Mesothelial cell of epicardium (in vitro differentiated cells): Measurements from ENCODE around the gene MACROH2A1. TPM values are rescaled to one million over a fixed set of nuclear protein-coding genes. Genes with fewer than 3 reads are reported as not detected.

Experiments used
- DNase-seq, 2 experiments: peaks; one replicate each; pipeline ENCODE4 v3.0.0; 2021; ENCODE audit warnings: low spot score in 2 of 2; ENCODE audit not compliant: unreplicated experiment in 2 of 2
- H3K27ac Mint-ChIP-seq: 2 replicates; pipeline ENCODE4 v1.8.0; 2021; ENCODE audit warnings: mixed read lengths
- H3K27me3 Mint-ChIP-seq: 2 replicates; pipeline ENCODE4 v1.8.0; 2021; ENCODE audit warnings: low read depth, mixed read lengths
- H3K36me3 Mint-ChIP-seq: 2 replicates; pipeline ENCODE4 v1.8.0; 2021; ENCODE audit warnings: mixed read lengths
- H3K4me1 Mint-ChIP-seq: 2 replicates; pipeline ENCODE4 v1.8.0; 2021; ENCODE audit warnings: mixed read lengths
- H3K4me3 Mint-ChIP-seq: 2 replicates; pipeline ENCODE4 v1.8.0; 2021; ENCODE audit warnings: mild to moderate bottlenecking, moderate library complexity, mixed read lengths
- H3K9me3 Mint-ChIP-seq: 2 replicates; pipeline ENCODE4 v1.8.0; 2021; ENCODE audit warnings: mixed read lengths
- total RNA-seq: library from RNA; stranded (reverse); gene quantifications from 3 replicates; pipeline ENCODE4 v1.2.1, GENCODE V29; 2021
- TF ChIP-seq, protein P1 (sequence below): fragments of 200-600 bp; sonication (generic); IDR thresholded peaks from one replicate; pipeline ENCODE4 v1.5.0; 2021; ENCODE audit warnings: antibody characterized with exemption; ENCODE audit not compliant: unreplicated experiment

MACROH2A1 gene
- total RNA-seq, 1 donor from 2014 or later: 276 TPM

DNA sequence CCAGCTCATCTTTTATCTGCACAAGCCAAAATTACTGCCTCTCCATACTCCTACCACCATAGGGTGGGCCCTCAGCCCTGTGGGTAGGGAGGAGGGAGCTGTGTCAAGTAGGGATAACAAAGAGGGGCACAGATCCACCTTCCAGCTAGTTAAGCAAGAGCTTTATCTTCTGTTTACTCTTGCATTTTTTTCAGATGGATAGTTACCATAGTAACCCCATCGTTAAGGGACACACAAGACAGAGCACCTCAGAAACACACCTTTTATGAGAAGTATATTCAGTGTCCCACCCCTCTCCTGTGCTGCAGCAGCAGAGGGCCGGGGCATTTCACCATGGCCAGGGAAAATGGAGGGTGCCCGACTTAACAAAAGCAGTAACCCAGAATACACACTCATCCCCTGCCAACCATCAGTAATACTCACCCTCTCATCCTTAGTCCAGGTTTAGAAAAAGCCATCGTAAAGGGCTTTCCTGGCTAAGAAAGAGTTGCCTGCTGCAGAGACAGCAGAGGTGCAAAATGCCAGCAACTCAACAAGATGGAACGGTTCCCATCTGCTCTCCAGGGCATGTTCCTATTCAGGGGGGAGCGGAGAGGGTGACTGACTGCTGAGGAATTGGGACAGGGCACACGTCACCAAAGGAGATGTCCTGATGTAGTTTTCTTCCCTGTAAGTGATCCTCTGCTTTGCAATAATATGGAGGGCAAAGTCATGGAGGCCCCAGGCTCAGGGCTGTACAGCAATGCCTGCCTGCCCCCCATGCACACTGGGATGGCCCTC lies 25.1 kb downstream of the MACROH2A1 start:
- Mint-ChIP-seq H3K27ac (peak overlapping the region; percentile 47), H3K4me3 (no peak overlapping the region), H3K4me1 (peaks cover 47% of the 10 kb centered on the region), H3K9me3 (no peaks in the 10 kb centered on the region), H3K27me3 (no peaks in the 10 kb centered on the region), H3K36me3 (peaks cover 25% of the 10 kb centered on the region)
- DNase-seq: no peak
- TF ChIP-seq, protein P1, sequence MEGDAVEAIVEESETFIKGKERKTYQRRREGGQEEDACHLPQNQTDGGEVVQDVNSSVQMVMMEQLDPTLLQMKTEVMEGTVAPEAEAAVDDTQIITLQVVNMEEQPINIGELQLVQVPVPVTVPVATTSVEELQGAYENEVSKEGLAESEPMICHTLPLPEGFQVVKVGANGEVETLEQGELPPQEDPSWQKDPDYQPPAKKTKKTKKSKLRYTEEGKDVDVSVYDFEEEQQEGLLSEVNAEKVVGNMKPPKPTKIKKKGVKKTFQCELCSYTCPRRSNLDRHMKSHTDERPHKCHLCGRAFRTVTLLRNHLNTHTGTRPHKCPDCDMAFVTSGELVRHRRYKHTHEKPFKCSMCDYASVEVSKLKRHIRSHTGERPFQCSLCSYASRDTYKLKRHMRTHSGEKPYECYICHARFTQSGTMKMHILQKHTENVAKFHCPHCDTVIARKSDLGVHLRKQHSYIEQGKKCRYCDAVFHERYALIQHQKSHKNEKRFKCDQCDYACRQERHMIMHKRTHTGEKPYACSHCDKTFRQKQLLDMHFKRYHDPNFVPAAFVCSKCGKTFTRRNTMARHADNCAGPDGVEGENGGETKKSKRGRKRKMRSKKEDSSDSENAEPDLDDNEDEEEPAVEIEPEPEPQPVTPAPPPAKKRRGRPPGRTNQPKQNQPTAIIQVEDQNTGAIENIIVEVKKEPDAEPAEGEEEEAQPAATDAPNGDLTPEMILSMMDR: no peak

DNA sequence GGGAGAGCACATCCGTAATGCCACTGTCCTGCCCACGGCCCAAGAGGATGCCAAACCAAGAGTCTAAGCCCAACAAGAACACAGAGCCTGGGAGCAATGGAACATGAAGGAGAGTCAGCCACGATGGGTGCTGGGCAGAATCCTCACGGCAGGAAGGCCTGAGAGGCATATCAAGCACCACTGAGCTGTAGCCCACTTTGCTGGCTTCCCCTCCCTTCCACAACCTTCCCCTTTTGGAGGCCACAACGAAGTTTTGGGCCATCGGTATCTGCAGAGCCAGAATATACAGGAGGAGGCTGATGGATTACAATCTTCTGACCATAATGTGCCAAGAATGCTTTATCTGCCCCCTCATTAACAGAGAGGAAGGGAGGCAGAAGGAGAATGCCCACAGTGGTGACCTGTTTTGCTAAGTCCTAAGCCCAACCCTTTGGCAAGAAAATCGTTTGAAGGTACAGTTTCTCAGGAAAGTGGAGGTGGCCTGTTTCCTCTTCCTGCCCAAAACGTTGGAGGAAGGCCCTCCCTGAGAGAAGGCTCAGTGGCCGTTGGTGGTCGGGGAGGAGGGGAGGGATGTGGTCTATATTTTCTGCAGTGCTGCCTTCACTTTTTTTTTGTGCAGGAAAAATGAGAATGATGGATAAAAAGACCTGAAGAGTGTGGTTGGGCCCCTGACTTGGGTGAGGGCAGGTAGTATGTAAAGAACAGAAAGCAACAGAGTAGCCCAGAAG lies 26.2 kb downstream of the MACROH2A1 start:
- no peaks in the 10 kb centered on the region for H3K27me3 Mint-ChIP-seq
- peaks cover 36% of the 10 kb centered on the region for H3K4me1 Mint-ChIP-seq
- H3K36me3 Mint-ChIP-seq: peaks cover 23% of the 10 kb centered on the region
- H3K9me3 Mint-ChIP-seq: no peaks in the 10 kb centered on the region
- TF ChIP-seq, protein P1: no peak
- no peak overlapping the region for H3K27ac Mint-ChIP-seq
- DNase-seq: no peak
- no peak overlapping the region for H3K4me3 Mint-ChIP-seq

DNA sequence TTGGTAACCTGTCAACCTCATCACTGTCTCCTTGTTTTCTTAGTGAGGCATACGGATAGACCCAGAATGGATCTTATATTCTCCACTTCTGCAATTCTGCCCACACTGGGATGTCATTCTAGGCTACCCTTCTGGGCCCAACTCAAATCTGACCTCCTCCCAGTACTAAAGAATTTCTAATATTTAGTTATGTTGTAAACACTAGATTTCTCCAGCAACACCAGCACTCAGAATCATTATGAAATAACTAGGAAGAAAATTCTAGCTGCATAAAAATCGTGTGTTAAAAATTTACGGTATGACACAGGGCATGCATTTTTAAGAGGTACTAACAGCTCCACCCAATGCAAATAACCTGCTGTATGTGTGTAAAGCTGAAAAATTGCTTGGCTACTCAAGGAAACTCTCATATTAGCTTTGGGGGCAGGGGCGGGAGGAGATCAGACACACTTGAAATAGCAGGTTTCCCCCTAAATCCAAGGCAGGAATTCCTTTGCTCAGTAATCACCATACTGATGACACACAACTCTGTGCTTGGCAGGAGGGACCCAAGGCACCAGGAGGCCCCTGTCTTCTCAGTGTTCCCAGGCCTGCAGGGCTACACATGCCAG lies 27.3 kb downstream of the MACROH2A1 start:
- peaks cover 25% of the 10 kb centered on the region for H3K4me1 Mint-ChIP-seq
- TF ChIP-seq, protein P1: no peak
- H3K4me3 Mint-ChIP-seq: no peak overlapping the region
- H3K27ac Mint-ChIP-seq: peak overlapping the region; percentile 22
- no peaks in the 10 kb centered on the region for H3K27me3 Mint-ChIP-seq
- DNase-seq: no peak
- H3K9me3 Mint-ChIP-seq: no peaks in the 10 kb centered on the region
- peaks cover 23% of the 10 kb centered on the region for H3K36me3 Mint-ChIP-seq

DNA sequence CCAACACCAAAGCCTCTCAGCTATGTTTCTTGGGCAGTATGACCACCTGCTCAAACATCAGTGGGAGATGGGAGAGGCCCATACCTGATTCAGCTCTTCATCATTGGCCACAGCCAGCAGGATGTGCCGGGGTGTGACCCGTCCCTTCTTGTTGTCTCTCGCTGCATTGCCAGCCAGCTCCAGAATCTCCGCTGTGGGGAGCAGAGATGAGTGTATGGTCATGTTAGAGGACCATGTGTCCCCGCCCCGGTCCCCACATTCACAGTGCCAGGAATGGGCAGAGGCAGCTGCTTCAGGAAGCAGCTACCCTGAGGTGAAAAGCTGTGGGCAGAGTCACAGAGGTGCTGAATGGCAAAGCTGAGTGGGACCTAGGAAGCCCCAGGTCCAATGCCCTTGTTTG lies 29.1 kb downstream of the MACROH2A1 start:
- no peak for DNase-seq
- Mint-ChIP-seq H3K27ac (no peak overlapping the region), H3K4me3 (no peak overlapping the region), H3K27me3 (no peaks in the 10 kb centered on the region), H3K36me3 (peaks cover 11% of the 10 kb centered on the region), H3K9me3 (no peaks in the 10 kb centered on the region), H3K4me1 (peaks cover 23% of the 10 kb centered on the region)
- TF ChIP-seq, protein P1: no peak

DNA sequence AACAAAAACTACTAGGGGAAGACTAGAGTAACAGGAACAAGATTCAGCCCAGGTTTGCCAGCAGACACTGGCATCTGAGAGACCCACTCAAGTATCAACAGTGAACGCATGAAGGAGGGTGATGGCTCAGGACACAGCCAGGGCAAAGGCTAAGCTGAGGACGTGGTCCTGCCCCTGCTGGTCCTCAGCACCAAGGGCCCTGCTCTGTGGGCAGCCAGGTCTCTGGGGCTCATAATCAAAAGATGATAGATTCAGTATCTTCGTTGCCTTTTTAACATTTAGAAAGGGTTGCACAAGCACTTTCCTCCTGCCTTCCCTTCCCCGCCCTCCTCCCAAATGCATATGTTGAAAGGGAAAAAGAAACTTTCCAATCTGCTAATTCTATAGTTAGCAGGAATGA lies 31.5 kb downstream of the MACROH2A1 start:
- no peaks in the 10 kb centered on the region for H3K27me3 Mint-ChIP-seq
- H3K4me3 Mint-ChIP-seq: no peak overlapping the region
- no peak for DNase-seq
- H3K9me3 Mint-ChIP-seq: no peaks in the 10 kb centered on the region
- peaks cover 31% of the 10 kb centered on the region for H3K4me1 Mint-ChIP-seq
- TF ChIP-seq, protein P1: no peak
- peaks cover 13% of the 10 kb centered on the region for H3K36me3 Mint-ChIP-seq
- H3K27ac Mint-ChIP-seq: no peak overlapping the region
